ENCODE measurements around the gene ERGIC1.

ERGIC1 gene

GRCh38 chr5:172866802-172867748, 33.0 kb downstream of the ERGIC1 start:
- DNase-seq, result no peak

- no peak for DNase-seq
These were observed 33.8 kb downstream of the ERGIC1 start for GRCh38 chr5:172867761-172868435.

- no peak for DNase-seq
These were observed 34.4 kb downstream of the ERGIC1 start for GRCh38 chr5:172868436-172868923.

GRCh38 chr5:172868924-172869591, 35.0 kb downstream of the ERGIC1 start:
- DNase-seq, result no peak

- DNase-seq, result no peak
These were observed 35.6 kb downstream of the ERGIC1 start for GRCh38 chr5:172869691-172870090.

- no peak for DNase-seq
These were observed 36.3 kb downstream of the ERGIC1 start for GRCh38 chr5:172870291-172870714.

GRCh38 chr5:172870715-172871461, 36.8 kb downstream of the ERGIC1 start:
- no peak for DNase-seq

GRCh38 chr5:172871536-172871935, 37.5 kb downstream of the ERGIC1 start:
- no peak for DNase-seq

GRCh38 chr5:172871982-172872381, 37.9 kb downstream of the ERGIC1 start:
- DNase-seq, result no peak

- no peak for DNase-seq
These were observed 39.0 kb downstream of the ERGIC1 start for GRCh38 chr5:172872997-172873491.

- DNase-seq, result no peak
These were observed 39.5 kb downstream of the ERGIC1 start for GRCh38 chr5:172873513-172873912.

- DNase-seq, result no peak
These were observed 40.8 kb downstream of the ERGIC1 start for GRCh38 chr5:172874647-172875504.

- peak; percentile 3 for DNase-seq
These were observed 41.6 kb downstream of the ERGIC1 start for GRCh38 chr5:172875505-172876279.

- peak; percentile 13 for DNase-seq
These were observed 42.5 kb downstream of the ERGIC1 start for GRCh38 chr5:172876578-172876977.

GRCh38 chr5:172877466-172878260, 43.6 kb downstream of the ERGIC1 start:
- no peak for DNase-seq

GRCh38 chr5:172878585-172878932, 44.5 kb downstream of the ERGIC1 start:
- no peak for DNase-seq

GRCh38 chr5:172878933-172879752, 45.1 kb downstream of the ERGIC1 start:
- DNase-seq, result no peak

- no peak for DNase-seq
These were observed 47.8 kb downstream of the ERGIC1 start for GRCh38 chr5:172881691-172882370.
